NB4 (cell line): Measurements from ENCODE around the gene SUCLG2.
"Not testable (repeated sequence)": the region's sequence is repeated elsewhere in the genome, so short reads cannot be mapped to it uniquely, and the experiment has no call there.

Experiments used
- DNase-seq: peaks from one replicate; pipeline ENCODE4 v3.0.0; 2010; ENCODE audit warnings: low read depth
- H3K4me3 ChIP-seq: one replicate; pipeline ENCODE4 v1.5.1; 2011; ENCODE audit warnings: mild to moderate bottlenecking, low read depth, low read length, moderate library complexity
- MYC ChIP-seq: IDR thresholded peaks from 2 replicates; pipeline ENCODE4 v1.6.1; 2011; ENCODE audit warnings: low read depth, low read length
- POLR2A ChIP-seq: IDR thresholded peaks from 2 replicates; pipeline ENCODE4 v1.6.1; 2011; ENCODE audit warnings: mild to moderate bottlenecking; ENCODE audit not compliant: insufficient read length; ENCODE audit errors: extremely low read depth
- TF ChIP-seq, protein P1 (sequence below): IDR thresholded peaks from 2 replicates; pipeline ENCODE4 v1.6.1; 2011; ENCODE audit warnings: low read depth, low read length
- TF ChIP-seq, protein P2 (sequence below): IDR thresholded peaks from one replicate; pipeline ENCODE4 v1.5.1; 2012; ENCODE audit warnings: low read depth, low read length

SUCLG2 gene

DNA sequence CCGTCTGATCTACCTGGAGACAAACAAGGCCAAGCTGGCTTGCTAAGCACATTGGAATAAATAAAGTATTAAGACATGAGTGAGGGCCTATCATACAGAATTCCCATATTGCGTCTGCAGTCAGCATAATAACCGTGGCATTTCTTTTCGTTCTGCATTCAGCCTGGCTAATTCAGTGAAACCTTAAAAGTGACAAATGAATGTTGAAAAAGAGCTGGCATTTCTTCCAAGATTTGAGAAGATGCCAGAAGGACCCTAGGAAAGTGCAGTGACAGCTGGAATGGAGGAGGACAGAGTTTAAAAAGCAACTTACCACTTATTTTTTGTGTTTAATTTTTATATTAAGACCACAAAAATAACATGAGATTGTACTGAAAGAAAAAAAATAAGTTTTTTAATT lies 67.1 kb downstream of the SUCLG2 start:
- no peak overlapping the region for H3K4me3 ChIP-seq
- TF ChIP-seq MYC, result no peak
- TF ChIP-seq POLR2A, result no peak
- TF ChIP-seq, protein P1, sequence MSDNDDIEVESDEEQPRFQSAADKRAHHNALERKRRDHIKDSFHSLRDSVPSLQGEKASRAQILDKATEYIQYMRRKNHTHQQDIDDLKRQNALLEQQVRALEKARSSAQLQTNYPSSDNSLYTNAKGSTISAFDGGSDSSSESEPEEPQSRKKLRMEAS, result no peak
- TF ChIP-seq, protein P2, sequence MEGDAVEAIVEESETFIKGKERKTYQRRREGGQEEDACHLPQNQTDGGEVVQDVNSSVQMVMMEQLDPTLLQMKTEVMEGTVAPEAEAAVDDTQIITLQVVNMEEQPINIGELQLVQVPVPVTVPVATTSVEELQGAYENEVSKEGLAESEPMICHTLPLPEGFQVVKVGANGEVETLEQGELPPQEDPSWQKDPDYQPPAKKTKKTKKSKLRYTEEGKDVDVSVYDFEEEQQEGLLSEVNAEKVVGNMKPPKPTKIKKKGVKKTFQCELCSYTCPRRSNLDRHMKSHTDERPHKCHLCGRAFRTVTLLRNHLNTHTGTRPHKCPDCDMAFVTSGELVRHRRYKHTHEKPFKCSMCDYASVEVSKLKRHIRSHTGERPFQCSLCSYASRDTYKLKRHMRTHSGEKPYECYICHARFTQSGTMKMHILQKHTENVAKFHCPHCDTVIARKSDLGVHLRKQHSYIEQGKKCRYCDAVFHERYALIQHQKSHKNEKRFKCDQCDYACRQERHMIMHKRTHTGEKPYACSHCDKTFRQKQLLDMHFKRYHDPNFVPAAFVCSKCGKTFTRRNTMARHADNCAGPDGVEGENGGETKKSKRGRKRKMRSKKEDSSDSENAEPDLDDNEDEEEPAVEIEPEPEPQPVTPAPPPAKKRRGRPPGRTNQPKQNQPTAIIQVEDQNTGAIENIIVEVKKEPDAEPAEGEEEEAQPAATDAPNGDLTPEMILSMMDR, result no peak
- DNase-seq, result no peak

DNA sequence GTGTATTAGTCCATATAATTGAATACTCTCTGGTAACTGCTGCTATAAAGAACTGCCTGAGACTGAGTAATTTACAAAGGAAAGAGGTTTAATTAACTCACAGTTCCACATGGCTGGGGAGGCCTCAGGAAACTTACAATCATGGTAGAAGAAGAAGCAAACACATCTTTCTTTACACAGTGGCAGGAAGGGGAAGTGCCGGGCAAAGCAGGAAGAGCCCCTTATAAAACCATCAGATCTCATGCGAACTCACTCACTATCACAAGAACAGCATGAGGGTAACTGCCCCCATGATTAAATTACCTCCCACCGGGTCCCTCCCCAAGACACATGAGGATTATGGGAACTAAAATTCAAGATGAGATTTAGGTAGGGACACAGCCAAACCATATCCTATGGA lies 69.8 kb downstream of the SUCLG2 start:
- peak; percentile 8 for DNase-seq
- not testable (repeated sequence) for H3K4me3 ChIP-seq

DNA sequence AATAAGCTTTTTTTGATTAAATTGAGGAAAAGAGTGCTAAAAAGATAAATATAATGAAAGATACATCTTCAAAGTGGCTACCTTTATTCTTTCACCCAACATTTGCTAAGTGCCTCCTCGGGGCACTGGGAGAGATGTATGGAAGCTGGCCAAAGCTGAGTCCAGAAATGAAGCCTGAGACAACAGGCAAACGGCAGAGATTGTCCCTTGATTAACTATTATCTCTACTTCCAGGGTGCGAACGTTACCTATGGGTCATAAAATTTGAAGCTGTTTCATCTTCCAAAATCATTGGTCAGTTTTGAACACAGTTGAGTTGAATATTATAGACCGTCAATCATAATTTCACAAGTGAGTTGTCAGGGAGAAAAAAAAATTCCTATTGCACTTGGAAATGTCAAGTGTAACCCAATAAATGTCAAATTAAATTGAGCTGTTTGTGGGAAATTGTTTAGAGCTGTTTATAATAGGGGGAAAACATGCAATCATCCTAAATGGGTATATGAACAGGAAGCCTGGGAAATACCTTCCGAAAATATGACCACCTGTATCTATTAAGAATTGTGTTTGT lies 73.9 kb downstream of the SUCLG2 start:
- DNase-seq, result no peak
- TF ChIP-seq, protein P1, result no peak
- no peak for TF ChIP-seq POLR2A
- no peak for TF ChIP-seq MYC
- TF ChIP-seq, protein P2, result no peak
- H3K4me3 ChIP-seq, result no peak overlapping the region

DNA sequence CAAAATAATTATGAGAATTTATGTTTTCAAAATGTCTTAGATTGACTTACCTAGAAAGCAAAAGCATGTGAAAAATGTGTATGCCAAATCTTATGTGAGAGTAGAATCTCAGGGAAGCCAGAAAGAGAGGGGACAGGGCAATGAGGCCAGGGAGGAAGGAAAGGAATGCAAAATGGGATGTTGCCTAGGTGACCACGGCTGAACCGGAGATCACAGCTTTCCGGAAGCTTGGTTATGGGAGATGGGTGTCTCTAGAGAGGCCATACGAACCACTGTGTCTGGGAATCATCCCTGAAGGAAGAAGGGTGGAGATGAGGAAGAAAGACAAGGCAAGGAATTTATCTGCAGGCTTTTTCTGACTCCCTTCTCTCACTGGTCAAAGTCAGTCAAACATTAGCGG lies 76.0 kb downstream of the SUCLG2 start:
- TF ChIP-seq, protein P2, result no peak
- TF ChIP-seq MYC (no peak), POLR2A (no peak)
- TF ChIP-seq, protein P1, result no peak
- H3K4me3 ChIP-seq, result no peak overlapping the region
- DNase-seq, result no peak

DNA sequence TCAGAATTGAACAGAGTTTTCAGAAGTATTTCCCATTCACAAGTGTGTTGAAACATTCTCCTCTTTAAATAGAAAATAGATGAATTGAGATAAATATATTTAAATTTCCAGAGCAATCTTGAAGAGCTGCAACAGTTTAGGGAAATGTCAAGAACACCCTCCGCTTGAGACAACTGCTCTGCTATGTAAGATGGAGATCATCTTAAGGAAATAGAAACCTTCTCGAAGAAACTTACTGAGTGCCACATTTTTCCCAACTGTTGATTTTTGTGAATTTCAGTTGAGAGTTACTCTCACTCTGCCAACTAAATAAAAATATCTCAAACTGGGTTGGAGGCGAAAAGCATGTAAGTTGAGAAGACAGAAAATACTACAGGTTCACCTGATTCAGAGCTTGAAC lies 78.0 kb downstream of the SUCLG2 start:
- no peak overlapping the region for H3K4me3 ChIP-seq
- no peak for DNase-seq
- TF ChIP-seq, protein P2, result no peak
- TF ChIP-seq MYC, result no peak
- TF ChIP-seq, protein P1, result no peak
- no peak for TF ChIP-seq POLR2A

DNA sequence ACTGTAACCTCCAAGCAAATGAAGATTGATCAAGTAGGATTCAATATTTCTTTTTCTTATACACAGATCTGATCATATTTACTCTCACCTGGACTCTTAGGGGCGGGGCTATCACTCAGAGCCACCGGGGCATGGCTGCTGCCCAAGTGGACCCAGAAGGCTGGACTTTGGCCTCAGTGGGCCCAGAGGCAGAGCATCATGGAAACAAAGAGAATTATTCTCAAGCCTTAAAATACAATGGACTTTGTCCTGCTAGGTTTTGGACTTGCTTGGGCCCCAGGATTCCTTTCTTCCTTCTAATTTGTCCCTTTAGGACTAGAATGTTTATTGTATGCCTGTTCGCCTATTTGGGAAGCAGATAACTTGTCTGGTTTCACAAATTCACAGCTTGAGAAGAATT lies 85.1 kb downstream of the SUCLG2 start:
- no peak overlapping the region for H3K4me3 ChIP-seq
- DNase-seq, result no peak
- TF ChIP-seq, protein P2, result no peak
- TF ChIP-seq, protein P1, result no peak
- TF ChIP-seq POLR2A, result no peak
- no peak for TF ChIP-seq MYC
